CMK (cell line): Measurements from ENCODE around the gene RELN.

Source experiments
- DNase-seq: peaks from one replicate; pipeline ENCODE4 v3.0.0-alpha.2; 2010; ENCODE audit warnings: low read depth

Gene RELN

GRCh38 chr7:103989785-103990767, 618 bp upstream of the RELN start:
- DNase-seq: no peak

GRCh38 chr7:103988468-103989199, 824 bp downstream of the RELN start:
- no peak for DNase-seq

GRCh38 chr7:103987451-103987850, 2.0 kb downstream of the RELN start:
- no peak for DNase-seq

GRCh38 chr7:103985565-103986126, 3.8 kb downstream of the RELN start:
- DNase-seq: no peak

- no peak for DNase-seq
These were observed 5.4 kb downstream of the RELN start for GRCh38 chr7:103984050-103984449.

- no peak for DNase-seq
These were observed 6.1 kb downstream of the RELN start for GRCh38 chr7:103983201-103983977.

- no peak for DNase-seq
These were observed 8.4 kb downstream of the RELN start for GRCh38 chr7:103981003-103981423.

- DNase-seq: no peak
These were observed 16.6 kb downstream of the RELN start for GRCh38 chr7:103972779-103973434.

- no peak for DNase-seq
These were observed 22.1 kb downstream of the RELN start for GRCh38 chr7:103967401-103967800.

GRCh38 chr7:103966593-103967277, 22.7 kb downstream of the RELN start:
- DNase-seq: no peak

GRCh38 chr7:103964269-103964668, 25.2 kb downstream of the RELN start:
- DNase-seq: no peak

GRCh38 chr7:103962070-103962469, 27.4 kb downstream of the RELN start:
- DNase-seq: no peak

GRCh38 chr7:103958284-103958818, 31.1 kb downstream of the RELN start:
- DNase-seq: no peak

- DNase-seq: no peak
These were observed 33.5 kb downstream of the RELN start for GRCh38 chr7:103955985-103956384.

GRCh38 chr7:103952408-103952807, 37.0 kb downstream of the RELN start:
- no peak for DNase-seq

GRCh38 chr7:103951311-103951710, 38.1 kb downstream of the RELN start:
- DNase-seq: no peak

GRCh38 chr7:103949374-103949773, 40.1 kb downstream of the RELN start:
- no peak for DNase-seq

- no peak for DNase-seq
These were observed 42.3 kb downstream of the RELN start for GRCh38 chr7:103947026-103947655.

- DNase-seq: no peak
These were observed 45.1 kb downstream of the RELN start for GRCh38 chr7:103944230-103944900.
